A673 (cell line): ENCODE data around the gene UPF1.

ENCODE experiments used
- CTCF ChIP-seq: fragments of 300-800, 200-600 bp; sonication (generic); conservative IDR thresholded peaks from 2 replicates; pipeline ENCODE4 v1.5.1; 2017; ENCODE audit warnings: low read depth, mild to moderate bottlenecking, antibody characterized with exemption, low read length, moderate library complexity, mixed read lengths
- EZH2 ChIP-seq: fragments of 200-600 bp; sonication (generic); IDR thresholded peaks from 2 replicates; pipeline ENCODE4 v1.6.1; 2017; ENCODE audit warnings: borderline replicate concordance, low read depth, mild to moderate bottlenecking, mixed read lengths, antibody characterized with exemption, low read length; ENCODE audit not compliant: poor library complexity, severe bottlenecking

DNA sequence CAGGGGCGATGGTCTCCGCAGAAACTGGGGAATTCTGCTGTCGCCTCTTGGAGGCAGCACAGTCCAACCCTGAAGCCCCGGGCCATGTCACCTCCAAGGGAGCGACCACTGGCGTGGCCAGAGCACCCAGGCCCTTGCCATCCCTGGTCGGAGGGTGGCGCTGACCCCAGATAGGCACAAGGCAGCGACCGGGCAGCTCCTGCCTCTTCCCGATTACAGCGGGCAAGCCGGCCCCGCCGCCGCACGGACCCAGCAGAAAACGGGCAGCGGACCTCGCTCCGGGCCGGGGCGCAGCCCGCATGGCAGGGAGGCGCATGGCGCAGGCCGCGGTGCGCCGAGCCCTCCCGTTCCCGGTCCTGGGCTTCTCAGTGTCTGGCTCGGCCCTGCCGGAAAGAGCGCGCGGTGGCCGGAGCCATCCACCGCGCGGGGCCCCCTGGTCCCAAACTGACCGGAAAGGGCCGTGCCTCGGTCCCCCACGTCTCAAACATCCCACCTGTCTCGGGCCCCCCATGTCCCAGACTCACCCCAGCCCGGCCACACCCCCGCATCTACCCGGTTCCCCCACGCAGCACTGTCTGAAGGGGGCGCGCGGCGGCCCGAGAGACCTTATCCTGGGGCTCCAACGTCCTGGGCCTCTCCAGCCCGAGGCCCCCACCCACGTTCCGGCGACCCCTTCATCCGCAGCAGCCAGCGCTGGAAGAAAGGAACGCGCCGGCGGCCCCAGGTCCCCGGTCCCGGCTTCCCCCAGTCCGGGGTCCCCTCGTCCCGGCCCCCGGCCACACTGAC lies 63.5 kb downstream of the UPF1 start:
- TF ChIP-seq CTCF (peak; percentile 28; the same call in 1 of the 2 replicates), EZH2 (no peak)
